Thyroid gland (tissue), 4 donors: ENCODE measurements around the gene KRTAP10-7. TPM values are rescaled to one million over a fixed set of nuclear protein-coding genes. Genes with fewer than 3 reads are reported as not detected.
"Not testable (repeated sequence)": the region's sequence is repeated elsewhere in the genome, so short reads cannot be mapped to it uniquely, and the experiment has no call there.

ENCODE experiments used
- DNase-seq, 2 donors: peaks; one replicate each; pipeline ENCODE4 v3.0.0-alpha.2; 2019
- H3K27ac ChIP-seq, 3 donors: fragments of 200-600 bp; sonication (generic); 1 replicate in 2 of 3; 2 replicates in 1 of 3; pipeline ENCODE4 v1.5.1; 2016 to 2019; ENCODE audit warnings: mild to moderate bottlenecking in 1 of 3, moderate library complexity in 1 of 3
- H3K27me3 ChIP-seq: fragments of 200-600 bp; sonication (generic); one replicate; pipeline ENCODE4 v1.5.1; 2019
- H3K36me3 ChIP-seq, 2 donors: fragments of 200-600 bp; sonication (generic); one replicate each; pipeline ENCODE4 v1.5.1; 2016 to 2019
- H3K4me1 ChIP-seq, 2 donors: fragments of 200-600 bp; sonication (generic); one replicate each; pipeline ENCODE4 v1.5.1; 2017 to 2019
- H3K4me3 ChIP-seq, 3 donors: fragments of 200-600 bp; sonication (generic); replicated peaks in 1 of 3; 1 replicate in 2 of 3; 2 replicates in 1 of 3; pipeline ENCODE4 v1.5.1; 2016; ENCODE audit warnings: mild to moderate bottlenecking in 1 of 3
- H3K9me3 ChIP-seq: fragments of 200-600 bp; sonication (generic); one replicate; pipeline ENCODE4 v1.5.1; 2017
- POLR2A ChIP-seq, 2 donors: fragments of 450-650 bp; IDR thresholded peaks; one replicate each; pipeline ENCODE4 v1.6.1; 2017; ENCODE audit warnings: antibody characterized with exemption in 2 of 2, mild to moderate bottlenecking in 2 of 2, moderate library complexity in 1 of 2
- WGBS, 2 donors: methylation state at CpG; one replicate each; pipeline ENCODE4 v1.1.5; 2017; 5-methylcytosine and 5-hydroxymethylcytosine counted together
- intact Hi-C: fragments of 100-400 bp; cut with DNase I; formaldehyde crosslinking; loops from one replicate; pipeline ENCODE4 v1.15.1; 2023
- total RNA-seq, 4 donors: library from RNA; depleted of rRNA; stranded (reverse); fragments of >200 nt; gene quantifications; one replicate each; pipeline ENCODE4 v1.2.3, GENCODE V29; 2016
- TF ChIP-seq, protein P1 (sequence below), 6 experiments: fragments of 200-600 bp in 3 of 6; fragments of 450-650 bp in 3 of 6; sonication (generic) in 3 of 6; IDR thresholded peaks; one replicate each; pipeline ENCODE4 v1.5.1; 2016 to 2019; ENCODE audit warnings: antibody characterized with exemption in 6 of 6, mild to moderate bottlenecking in 2 of 6, inconsistent platforms in 1 of 6, moderate library complexity in 1 of 6

KRTAP10-7 gene
- total RNA-seq, 4 donors from 2014 or later, result not detected

DNA sequence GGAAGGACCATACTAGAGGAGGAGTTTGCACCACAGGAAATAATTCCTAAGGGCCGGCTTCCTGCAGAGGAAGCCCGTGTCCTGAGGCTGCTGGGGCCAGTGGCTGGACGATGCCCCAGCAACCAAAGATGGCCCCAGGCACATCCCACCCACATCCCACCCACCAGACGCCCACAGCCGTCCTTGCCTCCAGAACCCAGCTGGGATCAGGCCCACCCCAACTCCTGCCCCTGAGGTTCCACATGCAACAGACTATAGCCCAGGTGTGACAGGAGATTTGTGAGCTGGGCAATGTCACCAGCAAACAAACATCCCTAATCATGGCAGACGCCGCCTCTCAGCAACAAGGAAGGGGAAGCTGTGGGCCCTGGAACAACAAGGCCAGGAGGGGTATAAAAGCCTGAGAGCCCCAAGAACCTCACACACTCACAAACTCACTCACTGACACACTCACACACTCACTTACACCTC, 26.3 kb downstream of the KRTAP10-7 start, which contains the start of gene KRTAP10-9:
TSS of gene KRTAP10-9 (plus strand) at position 421 of the 471 bp plus-strand sequence. CDS start 79 bp downstream, outside the sequence.
- Histone ChIP-seq H3K4me1 (no peaks in the 10 kb centered on the region), H3K27me3 (no peaks in the 10 kb centered on the region), H3K4me3 (no peak within 1 kb of the TSS), H3K36me3 (no peaks in the 10 kb centered on the region), H3K9me3 (no peaks in the 10 kb centered on the region), H3K27ac (no peak within 1 kb of the TSS)
- TF ChIP-seq, protein P1, sequence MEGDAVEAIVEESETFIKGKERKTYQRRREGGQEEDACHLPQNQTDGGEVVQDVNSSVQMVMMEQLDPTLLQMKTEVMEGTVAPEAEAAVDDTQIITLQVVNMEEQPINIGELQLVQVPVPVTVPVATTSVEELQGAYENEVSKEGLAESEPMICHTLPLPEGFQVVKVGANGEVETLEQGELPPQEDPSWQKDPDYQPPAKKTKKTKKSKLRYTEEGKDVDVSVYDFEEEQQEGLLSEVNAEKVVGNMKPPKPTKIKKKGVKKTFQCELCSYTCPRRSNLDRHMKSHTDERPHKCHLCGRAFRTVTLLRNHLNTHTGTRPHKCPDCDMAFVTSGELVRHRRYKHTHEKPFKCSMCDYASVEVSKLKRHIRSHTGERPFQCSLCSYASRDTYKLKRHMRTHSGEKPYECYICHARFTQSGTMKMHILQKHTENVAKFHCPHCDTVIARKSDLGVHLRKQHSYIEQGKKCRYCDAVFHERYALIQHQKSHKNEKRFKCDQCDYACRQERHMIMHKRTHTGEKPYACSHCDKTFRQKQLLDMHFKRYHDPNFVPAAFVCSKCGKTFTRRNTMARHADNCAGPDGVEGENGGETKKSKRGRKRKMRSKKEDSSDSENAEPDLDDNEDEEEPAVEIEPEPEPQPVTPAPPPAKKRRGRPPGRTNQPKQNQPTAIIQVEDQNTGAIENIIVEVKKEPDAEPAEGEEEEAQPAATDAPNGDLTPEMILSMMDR (IDR thresholded peaks at IDR 0.05), result no peak
- no peak for TF ChIP-seq POLR2A (IDR thresholded peaks at IDR 0.05)
- no peak for DNase-seq
- intact Hi-C loops, result no loop called here
- WGBS, 2 donors, result 66% methylated on average over 7 of the region's 7 CpGs; no CpG with 5 or more reads in 1 of the 2 donors

DNA sequence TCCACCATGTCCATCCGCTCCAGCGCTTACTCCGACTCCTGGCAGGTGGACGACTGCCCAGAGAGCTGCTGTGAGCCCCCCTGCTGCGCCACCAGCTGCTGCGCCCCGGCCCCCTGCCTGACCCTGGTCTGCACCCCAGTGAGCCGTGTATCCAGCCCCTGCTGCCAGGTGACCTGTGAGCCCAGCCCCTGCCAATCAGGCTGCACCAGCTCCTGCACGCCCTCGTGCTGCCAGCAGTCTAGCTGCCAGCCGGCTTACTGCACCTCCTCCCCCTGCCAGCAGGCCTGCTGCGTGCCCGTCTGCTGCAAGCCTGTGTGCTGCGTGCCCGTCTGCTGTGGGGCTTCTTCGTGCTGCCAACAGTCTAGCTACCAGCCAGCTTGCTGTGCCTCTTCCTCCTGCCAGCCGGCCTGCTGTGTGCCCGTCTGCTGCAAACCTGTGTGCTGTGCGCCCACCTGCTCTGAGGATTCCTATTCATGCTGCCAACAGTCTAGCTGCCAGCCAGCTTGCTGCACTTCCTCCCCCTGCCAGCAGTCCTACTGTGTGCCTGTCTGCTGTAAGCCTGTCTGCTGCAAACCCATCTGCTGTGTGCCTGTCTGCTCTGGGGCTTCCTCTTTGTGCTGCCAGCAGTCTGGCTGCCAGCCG, 26.9 kb downstream of the KRTAP10-7 start:
- H3K27me3 ChIP-seq, H3K36me3 ChIP-seq, H3K9me3 ChIP-seq, intact Hi-C loops, H3K4me1 ChIP-seq, H3K27ac ChIP-seq, H3K4me3 ChIP-seq, DNase-seq: not testable (repeated sequence)
- 85 to 90% methylated on average over 15 to 20 of the region's 20 CpGs for WGBS, 2 donors

DNA sequence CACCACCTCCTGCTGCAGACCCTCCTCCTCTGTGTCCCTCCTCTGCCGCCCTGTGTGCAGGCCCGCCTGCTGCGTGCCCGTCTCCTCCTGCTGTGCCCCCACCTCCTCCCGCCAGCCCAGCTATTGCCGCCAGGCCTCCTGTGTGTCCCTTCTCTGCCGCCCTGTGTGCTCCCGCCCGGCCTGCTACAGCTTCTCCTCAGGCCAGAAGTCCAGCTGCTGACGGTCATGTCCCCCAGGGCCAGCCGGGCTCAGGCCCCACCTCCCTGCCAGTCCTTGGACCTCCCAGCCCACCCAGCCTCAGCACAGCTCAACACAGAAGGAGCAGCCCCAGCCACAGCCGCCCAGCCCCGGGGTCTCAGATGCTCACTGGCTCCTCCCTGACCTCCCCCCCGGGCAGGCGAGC, 27.4 kb downstream of the KRTAP10-7 start:
- H3K4me3 ChIP-seq, H3K27ac ChIP-seq, intact Hi-C loops, H3K27me3 ChIP-seq, H3K4me1 ChIP-seq, DNase-seq, H3K36me3 ChIP-seq, H3K9me3 ChIP-seq: not testable (repeated sequence)
- 60 to 66% methylated on average over 8 to 10 of the region's 15 CpGs for WGBS, 2 donors

DNA sequence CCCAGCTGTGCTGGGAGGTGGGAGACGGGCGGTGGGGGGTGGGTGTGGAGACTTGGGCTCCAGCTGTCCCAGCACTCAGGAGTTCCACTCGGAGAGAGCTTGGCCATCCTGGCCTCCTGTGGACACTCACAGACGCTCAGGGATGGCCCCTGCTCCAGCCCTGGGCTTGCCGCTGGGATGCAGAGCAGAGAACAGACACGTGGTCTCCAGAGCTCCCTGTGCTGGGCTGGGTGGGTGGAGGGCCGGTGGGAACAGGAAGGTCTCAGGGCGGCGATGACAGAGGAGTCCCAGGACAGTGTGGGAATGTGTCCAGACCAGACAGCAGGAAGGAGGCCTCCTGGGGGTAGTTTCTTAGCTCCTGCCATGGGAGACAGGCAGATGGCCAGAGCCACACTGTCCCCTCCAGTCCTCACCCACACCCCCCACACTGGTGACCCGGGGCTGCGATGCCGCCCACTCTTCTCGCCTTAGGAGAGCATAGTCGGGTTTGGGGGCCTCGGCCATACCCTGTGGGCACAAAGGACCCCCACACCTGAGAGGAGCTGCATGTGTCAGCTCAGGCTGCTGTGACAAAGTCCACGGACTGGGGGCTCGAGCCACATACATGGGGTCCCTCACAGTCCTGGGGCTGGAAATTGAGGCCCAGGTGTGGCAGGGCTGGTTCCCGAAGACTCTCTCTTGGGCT, 28.5 kb downstream of the KRTAP10-7 start:
- no peak overlapping the region for H3K27ac ChIP-seq
- TF ChIP-seq, protein P1 (IDR thresholded peaks at IDR 0.05), result no peak
- TF ChIP-seq POLR2A (IDR thresholded peaks at IDR 0.05), result no peak
- no peaks in the 10 kb centered on the region for H3K27me3 ChIP-seq
- intact Hi-C loops, result no loop called here
- no peak overlapping the region for H3K4me3 ChIP-seq
- no peaks in the 10 kb centered on the region for H3K36me3 ChIP-seq
- DNase-seq, result no peak
- H3K4me1 ChIP-seq, result no peaks in the 10 kb centered on the region
- WGBS, 2 donors, result 76 to 81% methylated on average over 11 to 13 of the region's 18 CpGs
- no peaks in the 10 kb centered on the region for H3K9me3 ChIP-seq

DNA sequence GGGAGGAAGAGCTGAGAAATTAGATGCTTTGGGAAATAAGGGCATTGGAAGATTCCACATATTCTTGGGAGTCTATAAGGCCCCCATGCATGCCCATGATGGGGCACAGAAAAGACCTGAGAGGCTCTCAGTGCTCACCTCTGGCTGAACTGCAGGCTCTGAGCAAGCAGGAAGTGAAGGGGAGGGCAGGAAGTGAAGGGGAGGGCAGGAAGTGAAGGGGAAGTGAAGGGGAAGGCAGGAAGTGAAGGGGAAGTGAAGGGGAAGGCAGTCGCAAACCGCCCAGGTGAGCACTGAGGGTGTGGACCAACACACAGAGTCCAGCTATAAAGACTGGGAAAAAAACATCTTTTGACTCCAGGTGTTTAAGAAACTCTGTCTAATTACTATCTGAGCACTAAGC, 30.0 kb downstream of the KRTAP10-7 start:
- Histone ChIP-seq H3K36me3 (no peaks in the 10 kb centered on the region), H3K27me3 (no peaks in the 10 kb centered on the region), H3K27ac (no peak overlapping the region), H3K9me3 (no peaks in the 10 kb centered on the region), H3K4me3 (no peak overlapping the region), H3K4me1 (no peaks in the 10 kb centered on the region)
- intact Hi-C loops, result no loop called here
- WGBS, 2 donors, result 80 to 81% methylated on average over 2 of the region's 2 CpGs
- TF ChIP-seq, protein P1 (IDR thresholded peaks at IDR 0.05), result no peak
- no peak for TF ChIP-seq POLR2A (IDR thresholded peaks at IDR 0.05)
- no peak for DNase-seq

DNA sequence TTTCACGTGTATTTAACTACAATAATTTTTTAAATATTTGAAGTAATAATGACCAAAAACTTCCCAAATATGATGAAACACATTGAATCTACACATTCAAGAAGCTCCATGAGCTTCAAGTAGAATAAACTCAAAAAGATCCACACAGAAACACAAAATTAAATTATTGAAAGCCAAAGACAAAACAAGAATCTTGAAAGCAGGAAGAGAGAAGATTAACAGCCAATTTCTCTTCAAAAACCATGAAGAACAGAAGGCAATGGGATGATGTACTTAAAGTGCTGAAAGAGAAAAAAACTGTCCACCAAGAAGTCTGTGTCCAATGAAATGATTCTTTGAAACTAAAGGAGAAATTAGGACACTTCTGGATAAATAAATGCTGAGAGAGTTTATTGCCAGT, 31.7 kb downstream of the KRTAP10-7 start:
- Histone ChIP-seq H3K27ac (no peak overlapping the region), H3K27me3 (no peaks in the 10 kb centered on the region), H3K4me1 (no peaks in the 10 kb centered on the region), H3K36me3 (no peaks in the 10 kb centered on the region), H3K9me3 (no peaks in the 10 kb centered on the region), H3K4me3 (no peak overlapping the region)
- intact Hi-C loops, result no loop called here
- TF ChIP-seq POLR2A (IDR thresholded peaks at IDR 0.05), result no peak
- TF ChIP-seq, protein P1 (IDR thresholded peaks at IDR 0.05), result no peak
- no peak for DNase-seq
- 93 to 94% methylated on average over 1 of the region's 1 CpG for WGBS, 2 donors
